Activated T-cell treated with anti-CD3 and anti-CD28 coated beads for 24 hours (primary cell): ENCODE results near the gene PLCD1.
A peak's percentile ranks its signal among the peaks of the same experiment; 100 is the strongest.
"Not testable (repeated sequence)": the region's sequence is repeated elsewhere in the genome, so short reads cannot be mapped to it uniquely, and the experiment has no call there.

Experiments used
- DNase-seq: peaks from one replicate; pipeline ENCODE4 v3.0.0-alpha.2; 2020; ENCODE audit warnings: low read depth

The PLCD1 gene

DNA sequence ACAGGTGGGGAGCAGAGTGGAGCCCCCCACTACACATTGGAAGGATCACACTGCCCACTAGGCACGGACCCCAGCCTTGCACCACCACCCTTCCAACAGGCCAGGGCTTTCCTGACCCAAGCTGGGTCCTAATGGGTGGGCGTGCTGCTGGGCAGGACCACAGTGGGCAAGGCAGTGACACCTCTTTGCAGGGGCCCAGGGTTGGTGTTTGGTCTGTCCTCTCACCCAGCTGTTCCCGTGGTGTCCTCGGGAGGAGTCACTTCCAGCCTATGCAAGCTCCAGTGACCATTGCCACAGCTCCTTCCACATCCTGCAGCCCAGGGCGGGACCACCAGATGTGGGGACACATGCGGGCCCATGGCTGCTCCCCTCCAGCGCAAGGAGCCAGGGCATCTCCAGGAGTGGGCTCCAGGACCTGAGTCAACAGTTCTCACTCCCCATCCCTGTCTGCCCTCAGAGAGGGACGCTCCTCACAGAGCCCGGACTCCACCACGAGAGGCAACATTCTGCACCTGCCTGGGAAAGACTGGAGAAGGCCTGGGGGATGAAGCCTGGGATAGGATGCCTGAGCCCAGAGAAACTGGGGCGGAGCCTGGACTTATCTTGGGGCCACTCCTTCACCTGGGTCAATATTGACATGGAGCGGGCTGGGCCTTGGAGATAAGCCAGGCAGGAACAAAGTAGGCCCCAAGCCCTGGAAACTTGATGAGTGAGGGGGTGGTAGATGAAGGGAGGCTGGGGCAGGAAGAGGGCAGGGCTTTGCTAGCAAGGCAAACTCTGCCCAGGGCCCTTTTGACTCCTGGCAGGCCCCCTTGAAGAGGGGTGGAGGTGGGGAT is 42.7 kb downstream of the PLCD1 start:
- no peak for DNase-seq

DNA sequence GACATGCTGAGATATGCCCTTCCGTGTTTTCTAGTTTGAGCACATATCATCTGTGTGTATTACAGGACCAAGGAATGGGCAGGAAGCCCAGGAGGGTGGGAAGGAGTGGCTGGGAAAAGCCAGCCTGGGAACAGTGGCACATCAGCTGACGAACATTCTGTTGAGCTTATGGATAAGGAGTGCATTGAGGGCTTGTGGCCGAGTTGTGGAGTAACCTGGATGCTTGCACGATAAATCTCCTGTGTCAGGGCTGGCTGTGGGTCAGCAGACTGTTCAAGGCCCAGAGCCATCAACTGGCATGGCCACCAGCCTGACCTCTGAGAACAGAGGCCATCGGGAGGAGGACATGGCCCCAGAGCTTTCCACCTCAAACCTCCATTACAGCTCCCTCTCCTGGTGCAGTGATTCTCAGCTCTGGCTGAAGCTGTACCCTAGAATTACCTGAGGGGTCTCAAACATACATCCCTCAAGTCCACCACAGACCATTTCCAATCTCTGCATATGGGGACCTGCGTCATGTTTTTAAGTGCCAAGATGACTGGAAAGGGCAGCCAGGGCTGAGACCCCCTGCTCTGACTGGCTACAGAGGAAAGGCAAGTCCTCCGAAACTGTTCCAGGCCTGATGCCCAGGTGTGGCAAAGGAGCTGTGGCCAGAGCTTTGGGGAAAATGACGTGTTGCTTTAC is 43.7 kb downstream of the PLCD1 start:
- no peak for DNase-seq

DNA sequence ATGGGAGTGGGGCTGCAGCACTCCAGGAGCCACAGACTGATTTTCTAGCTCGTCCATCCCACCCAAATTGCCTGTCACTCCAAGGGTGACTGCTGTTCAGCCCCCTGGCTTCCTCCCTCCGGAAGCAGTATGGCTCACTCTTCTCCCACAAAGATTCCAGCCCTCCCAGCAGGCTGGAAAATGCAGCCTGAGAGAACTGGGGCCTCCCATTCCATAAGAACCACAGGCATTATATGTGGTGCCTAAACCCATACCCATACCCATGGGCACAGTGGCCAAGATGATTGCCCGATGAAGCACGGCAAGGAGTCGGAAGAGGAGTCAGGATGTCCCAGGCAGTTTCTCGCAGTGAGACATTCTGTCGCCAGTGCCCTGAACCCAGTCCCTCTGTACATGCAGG is 44.8 kb downstream of the PLCD1 start:
- no peak for DNase-seq

DNA sequence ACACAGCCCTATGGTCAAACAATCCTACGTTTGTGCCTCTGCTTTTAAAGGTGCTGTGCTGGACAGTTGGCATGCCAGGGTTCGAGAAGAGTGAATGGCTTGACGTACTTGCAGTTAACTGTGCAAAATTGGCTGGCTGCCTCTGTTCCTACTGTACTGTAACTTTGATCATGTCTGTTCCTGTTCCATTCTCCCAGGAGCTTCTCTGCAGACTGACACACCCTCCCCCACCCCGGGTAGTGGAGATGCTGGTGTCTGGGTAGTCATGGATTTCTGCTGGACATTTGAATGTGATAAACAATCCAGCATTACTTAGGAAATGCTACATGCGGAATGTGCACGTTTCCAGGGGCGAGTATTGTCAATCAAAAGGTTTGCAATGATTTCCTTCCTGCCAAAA is 45.4 kb downstream of the PLCD1 start:
- no peak for DNase-seq

DNA sequence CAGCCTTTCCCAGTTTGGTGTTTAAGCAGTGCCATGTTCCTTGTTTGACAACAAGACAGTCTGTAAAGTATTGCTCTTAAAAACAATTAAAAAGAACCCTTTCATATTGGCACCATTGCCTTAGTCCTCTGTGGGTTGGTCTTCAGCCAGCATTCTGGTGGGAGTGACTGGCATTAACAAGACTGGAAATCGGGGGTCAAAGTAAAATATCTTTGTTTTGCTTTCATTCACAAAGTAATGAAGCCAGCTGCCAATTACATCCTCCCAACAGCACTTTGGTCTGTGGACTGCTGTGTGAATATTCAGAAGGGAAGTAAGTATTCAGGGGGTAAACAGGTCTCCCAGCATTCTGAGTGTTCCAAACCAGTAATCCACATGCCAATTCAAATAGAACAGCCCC is 47.1 kb downstream of the PLCD1 start:
- no peak for DNase-seq

DNA sequence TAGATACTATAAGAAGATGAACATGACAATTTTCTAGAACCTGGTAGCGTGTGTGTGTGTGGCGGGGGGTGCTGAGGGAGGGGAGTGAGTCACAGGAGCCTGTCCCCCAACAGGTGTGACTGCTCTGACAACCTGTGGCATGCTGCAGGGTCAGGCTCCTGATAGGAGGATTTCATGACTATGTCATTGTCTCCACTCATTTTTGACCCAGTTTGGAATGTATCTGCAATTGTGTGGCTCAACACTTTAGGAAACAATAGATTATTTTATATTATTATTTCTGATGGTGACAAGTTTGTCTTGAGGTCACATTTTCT is 48.1 kb downstream of the PLCD1 start:
- DNase-seq: no peak

DNA sequence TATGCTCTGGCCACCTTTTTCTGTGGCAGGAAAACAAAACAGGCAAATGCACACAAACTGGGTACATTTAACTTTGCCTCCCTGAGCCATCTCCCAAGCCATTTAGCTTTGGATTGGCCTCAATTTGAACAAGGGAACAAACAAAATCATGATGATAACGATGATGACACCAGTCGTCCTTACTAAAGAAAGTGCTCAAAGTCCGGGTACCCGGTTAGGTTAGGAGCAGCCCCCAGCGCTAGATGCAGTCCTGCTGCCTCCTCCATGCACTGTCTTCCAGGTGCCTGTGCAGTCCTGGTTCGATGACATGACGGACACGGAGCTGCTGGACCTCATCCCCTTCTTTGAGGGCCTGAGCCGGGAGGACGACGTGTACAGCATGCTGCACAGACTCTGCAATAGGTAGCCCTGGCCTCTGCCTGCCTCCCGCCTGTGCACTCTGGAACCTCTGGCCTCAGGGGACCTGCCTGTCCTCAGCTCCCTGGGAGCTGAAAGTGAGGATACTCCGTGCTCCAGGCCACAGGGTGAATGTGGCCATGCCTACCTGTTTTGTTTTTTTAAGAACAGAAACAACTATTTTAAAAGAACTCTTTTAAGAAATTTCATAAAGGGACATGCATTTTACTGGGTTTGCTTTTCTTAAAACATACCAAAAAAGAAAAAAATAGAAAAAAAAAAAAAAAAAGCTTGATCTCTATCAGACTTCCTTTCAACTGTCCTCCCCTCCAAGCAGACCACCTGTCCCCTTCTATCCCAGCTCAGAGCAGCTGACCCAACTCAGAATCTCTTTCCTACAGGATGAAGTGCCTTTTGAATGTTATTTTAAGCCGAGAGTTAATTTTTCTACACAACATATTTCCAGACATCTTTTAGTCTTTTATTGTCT is 48.7 kb downstream of the PLCD1 start:
- no peak for DNase-seq

DNA sequence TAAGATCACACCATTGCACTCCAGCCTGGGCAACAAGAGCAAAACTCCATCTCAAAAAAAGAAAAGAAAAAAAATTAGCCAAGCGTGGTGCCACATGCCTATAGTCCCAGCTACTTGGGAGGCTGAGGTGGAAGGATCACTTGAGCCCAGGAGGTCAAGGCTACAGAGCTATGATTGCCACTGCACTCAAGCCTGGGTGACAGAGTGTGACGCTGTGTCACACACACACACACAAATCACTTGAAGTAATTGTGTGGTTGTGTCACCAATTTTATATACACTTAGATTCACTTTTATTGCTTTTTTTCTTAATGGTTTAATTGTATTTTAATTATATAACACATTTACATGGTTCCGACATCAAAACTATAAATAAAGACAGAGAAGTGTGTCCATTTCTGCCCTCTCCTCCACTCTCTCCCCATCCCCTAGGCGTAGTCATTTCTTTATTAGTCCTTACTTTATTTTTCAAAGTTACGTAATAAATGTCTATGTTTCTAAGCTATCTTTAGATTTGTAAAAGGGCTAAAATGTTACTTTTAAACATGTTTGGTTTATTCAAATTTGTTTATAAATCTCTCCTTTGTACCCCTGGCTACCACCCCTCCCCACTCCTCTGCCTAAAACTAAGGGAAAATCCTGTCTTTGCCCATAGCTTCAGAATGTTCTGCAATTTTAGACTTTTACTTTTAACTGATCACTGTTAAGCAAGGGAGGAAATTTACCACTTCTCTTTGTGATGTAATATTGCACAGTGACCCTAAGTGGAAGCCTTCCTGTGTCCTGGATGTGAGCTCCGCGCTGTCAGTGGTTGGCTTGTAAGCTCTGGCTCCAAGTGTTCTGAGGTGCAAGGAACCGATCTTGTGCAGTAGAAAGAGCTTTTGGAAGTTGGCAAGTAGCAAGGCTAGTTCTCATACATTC is 49.6 kb downstream of the PLCD1 start:
- no peak for DNase-seq

DNA sequence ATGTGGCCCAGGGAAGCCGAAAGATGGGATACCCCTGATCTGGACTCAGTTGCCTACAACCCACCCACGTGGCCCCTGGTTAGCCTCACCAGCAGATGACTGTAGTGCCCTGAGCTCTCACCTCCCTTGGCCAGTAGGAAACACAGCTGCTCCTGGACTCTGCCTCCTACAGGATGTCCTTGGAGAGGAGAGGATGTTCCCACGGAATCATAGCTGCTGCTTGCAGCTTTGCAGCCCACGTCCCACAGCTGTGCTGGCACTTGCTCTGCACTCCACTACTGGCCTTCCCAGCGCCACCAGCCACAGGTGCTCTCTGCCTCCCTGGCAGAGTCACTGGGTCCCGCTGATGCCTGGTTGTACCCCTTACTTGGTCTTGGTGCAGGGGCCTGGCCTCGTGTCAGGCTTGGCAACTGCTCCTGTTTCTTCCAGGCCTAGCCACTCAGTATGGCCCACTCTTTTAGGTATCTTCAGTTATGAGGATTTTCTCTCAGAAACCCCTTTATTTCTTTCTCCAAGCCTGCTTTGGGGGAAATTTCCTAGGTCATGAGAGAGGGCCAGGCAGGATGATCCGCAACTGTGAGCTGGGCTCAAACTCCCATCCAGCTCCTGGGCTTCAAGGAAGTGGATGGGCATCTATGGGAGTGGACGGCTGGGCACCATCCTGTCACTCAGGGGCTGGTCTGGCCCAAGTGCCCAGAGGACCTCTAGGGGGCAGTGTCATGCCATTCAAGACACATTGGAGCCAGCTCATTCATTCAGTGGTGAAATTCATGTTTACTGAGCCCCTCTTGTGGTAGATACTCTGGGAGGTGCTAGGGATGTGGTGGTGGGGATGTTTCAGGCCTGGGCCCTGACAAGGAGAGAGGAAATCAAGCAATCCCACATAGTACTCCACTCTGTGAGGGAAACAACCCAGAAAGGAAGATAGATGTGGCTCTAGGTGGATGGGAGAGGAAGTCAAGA is 55.0 kb downstream of the PLCD1 start:
- DNase-seq: peak; percentile 60

DNA sequence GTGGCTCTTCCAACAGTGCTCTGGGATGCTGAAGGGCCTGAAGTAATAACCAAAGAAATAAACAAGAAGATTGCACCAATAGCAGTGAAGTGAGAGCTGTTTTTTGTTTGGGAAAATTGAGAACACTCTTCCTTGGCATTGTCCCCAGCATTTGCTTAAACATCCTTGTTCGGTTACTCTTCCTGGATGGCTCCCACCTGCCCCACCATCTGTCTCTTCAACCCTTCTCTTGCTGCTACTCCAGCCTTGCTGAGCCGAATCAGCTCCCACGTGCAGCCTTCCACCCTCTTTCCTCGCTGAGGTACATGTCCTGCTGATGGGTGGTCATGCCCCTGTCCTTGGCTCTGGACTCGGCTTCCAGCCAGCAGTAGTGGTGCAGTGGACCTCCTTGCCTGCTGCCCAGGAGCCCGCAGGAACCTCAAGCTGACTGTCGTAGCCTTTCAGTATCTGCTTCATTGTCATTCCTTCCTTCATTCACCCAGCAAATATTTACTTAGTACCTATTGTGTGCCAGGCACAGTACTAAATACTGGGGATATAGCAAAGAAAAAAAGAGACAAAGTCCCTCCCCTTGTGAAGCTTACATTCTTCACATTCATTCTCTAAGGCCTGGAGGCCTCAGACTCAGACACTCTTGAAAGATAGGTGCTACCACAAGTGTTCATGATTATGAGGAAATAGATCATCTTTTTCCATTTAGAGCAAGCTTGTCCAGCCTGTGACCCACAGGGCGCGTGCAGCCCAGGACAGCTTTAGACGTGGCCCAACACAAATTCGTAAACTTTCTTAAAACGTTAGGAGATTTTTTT is 56.0 kb downstream of the PLCD1 start:
- DNase-seq: no peak

DNA sequence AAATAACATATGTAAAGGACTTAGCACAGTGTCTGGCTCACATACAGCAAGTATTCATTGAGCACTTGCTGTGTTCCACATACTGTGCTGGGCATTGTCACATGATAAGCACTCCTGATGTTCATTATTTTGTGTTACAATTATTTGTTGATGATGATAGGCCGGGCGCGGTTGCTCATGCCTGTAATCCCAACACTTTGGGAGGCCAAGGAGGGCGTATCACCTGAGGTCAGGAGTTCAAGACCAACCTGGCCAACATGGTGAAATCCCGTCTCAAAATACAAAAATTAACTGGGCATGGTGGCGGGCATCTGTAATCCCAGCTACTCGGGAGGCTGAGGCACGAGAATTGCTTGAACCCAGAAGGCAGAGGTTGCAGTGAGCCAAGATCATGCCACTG is 57.4 kb downstream of the PLCD1 start:
- DNase-seq: not testable (repeated sequence)

DNA sequence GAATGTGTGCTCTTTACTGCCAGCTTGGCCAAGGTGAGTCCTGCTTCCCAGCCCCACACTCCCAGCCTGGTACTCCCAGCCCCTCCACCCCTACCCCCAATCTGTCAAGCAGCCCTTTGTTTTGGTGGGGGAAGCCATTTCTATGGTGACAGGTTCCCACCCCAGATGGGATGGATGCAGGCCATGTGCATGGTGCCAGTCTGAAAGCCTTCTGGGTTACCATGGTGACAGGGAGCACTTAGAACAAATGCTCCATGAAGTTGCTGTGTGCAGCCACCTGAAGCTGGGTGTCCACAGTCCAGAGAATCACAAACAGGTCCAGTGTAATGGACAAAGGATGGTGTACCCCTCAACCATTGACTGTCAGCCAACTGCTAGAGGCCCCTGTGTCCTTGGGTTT is 58.0 kb downstream of the PLCD1 start:
- no peak for DNase-seq

DNA sequence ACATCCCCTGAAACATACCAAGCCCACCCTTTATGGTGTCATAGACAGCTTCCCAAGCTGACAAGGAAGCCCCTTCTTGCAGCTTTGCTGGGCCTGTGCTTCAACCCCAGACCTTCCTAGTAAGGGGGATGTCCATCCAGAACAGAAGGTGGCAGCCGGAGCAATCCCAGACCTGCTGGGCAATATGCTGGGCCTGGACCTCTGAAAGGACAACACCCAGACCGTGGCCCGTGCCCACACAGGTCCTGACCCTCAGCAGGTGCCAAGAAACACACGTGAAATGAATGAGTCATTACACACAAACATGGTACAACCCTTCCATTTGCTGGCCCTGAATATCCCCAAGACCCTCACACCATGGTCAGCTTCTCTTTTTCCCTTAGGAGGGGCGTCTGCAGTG is 58.6 kb downstream of the PLCD1 start:
- DNase-seq: no peak

DNA sequence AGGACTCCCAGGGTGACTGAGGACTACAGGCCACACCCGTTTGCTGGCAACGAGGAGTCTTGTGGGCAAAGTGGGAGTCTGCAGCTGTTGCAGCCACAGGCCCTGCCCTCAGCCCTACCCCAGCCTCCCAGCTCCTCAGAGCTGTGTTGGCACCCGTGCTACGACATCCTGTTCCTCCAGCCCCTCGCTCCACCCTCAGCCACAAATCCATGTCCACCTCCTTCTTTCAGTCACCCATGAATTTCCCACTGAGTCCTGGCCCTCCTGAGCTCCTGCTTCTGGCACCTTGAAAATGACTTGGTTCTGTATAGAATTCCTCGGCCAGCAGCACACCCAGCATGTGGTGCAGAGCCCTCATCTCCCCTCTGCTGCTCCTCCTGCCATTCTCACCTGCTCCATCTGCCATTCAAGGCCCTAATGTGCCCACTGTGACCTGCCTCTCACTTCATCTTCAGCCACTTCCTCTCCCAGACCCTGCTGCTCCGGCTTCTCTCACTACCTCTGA is 59.8 kb downstream of the PLCD1 start:
- no peak for DNase-seq

DNA sequence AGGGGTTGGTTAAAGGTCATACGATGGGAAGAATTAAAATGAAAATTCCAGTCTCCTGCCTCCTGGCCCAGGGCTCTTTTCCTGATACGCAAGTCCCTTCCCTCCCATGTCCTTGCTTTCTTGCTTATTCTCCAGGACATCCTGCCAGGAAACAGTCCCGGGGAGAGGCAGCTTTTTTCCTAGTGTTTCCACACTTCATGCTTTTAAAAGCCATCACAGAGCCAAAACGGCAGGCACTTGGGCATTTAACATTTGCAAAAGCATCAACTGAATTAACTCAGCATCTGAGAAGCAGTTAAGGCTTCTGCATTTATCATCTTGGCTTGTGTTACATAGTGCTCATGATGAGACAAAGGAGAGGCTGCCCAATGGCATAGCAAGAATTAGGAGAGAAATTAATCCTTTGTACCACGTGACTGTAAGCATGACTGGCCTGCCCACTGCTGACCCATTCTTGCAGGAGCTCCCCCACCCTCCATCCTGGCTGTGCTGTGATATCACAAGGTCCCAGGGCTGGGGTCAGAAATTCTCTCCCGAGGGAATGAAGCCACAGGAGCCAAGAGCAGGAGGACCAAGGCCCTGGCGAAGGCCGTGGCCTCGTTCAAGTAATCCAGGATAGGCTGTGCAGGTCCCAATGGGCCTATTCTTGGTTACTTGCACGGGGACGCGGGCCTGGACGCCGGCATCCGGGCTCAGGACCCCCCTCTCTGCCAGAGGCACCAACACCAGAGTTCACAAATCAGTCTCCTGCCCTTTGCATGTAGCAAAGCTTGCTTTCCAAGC is 60.4 kb downstream of the PLCD1 start:
- DNase-seq: no peak

DNA sequence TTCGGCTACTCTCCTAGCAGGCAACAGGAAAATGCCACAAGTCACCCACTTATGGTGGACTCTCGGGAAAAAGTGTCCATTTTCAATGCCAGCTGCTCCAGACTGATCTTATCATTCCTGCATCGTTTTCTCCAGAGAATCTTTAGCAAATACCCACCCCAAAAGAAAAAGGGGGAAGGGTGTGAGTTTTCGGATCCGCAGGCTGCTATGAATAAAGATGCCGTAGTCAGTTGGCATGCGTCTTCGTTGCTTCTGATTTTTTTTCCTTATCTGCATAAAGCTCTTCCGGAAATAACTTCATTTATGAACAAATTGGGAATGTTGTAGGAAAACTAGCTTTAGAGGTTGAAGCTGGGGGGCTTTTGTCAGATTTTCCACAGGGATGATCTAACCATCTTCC is 61.2 kb downstream of the PLCD1 start:
- no peak for DNase-seq

DNA sequence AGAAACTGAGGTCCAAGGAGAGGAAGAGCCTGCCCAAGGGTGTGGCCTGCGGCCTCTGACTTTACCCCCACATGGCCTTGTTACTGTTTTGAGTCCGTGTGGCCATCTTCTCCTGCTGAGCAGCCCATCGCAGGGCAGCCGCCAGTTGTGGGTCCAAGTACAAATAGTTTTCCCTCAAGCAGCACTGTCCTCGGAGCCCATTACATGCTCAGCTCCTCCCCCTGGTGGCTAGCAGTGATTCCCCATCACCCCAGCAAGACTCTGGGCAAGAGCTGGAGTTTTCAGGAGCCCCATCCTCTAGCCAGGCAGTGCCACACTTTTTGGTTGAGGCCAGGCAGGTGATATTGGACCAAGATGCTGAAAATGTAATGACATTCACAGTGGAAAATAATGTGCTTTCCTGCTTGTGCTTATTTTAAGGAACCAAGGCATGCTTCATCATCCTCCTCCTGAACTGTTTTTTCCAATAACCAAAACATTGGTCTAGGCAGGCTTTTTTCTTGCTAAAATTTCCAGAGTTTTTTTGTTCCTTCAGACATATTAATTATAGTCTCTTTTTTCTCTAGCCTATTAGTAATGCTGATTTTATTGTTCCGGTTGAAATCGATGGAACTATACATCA is 62.1 kb downstream of the PLCD1 start:
- peak; percentile 33 for DNase-seq

DNA sequence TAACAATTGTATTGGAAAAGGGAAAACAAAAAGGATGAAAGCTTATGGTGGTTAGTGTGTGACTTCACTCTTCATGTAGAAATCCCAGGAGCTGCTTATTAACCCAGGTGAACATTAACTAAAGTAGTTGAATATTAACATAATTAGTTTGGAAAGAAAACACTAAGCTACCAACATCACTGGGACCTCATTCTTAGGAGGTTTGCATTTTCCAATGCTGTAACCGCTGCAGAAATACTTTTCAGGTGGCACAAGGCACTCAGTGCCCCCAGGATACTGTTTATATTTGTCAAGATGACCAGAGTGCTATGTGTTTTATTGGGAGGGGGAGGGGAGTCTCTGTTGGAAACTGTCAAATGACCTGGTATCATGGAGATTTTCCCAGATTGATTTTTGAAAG is 64.7 kb downstream of the PLCD1 start:
- no peak for DNase-seq
